Activated CD4-positive, alpha-beta T cell treated with anti-CD3 and anti-CD28 coated beads, Interleukin-2, amount 50 U/mL, for 16 hours (primary cell): ENCODE data around the gene LRRC4.

Experiments
- DNase-seq: peaks from one replicate; pipeline ENCODE4 v3.0.0-alpha.2; 2020

Gene LRRC4

DNA sequence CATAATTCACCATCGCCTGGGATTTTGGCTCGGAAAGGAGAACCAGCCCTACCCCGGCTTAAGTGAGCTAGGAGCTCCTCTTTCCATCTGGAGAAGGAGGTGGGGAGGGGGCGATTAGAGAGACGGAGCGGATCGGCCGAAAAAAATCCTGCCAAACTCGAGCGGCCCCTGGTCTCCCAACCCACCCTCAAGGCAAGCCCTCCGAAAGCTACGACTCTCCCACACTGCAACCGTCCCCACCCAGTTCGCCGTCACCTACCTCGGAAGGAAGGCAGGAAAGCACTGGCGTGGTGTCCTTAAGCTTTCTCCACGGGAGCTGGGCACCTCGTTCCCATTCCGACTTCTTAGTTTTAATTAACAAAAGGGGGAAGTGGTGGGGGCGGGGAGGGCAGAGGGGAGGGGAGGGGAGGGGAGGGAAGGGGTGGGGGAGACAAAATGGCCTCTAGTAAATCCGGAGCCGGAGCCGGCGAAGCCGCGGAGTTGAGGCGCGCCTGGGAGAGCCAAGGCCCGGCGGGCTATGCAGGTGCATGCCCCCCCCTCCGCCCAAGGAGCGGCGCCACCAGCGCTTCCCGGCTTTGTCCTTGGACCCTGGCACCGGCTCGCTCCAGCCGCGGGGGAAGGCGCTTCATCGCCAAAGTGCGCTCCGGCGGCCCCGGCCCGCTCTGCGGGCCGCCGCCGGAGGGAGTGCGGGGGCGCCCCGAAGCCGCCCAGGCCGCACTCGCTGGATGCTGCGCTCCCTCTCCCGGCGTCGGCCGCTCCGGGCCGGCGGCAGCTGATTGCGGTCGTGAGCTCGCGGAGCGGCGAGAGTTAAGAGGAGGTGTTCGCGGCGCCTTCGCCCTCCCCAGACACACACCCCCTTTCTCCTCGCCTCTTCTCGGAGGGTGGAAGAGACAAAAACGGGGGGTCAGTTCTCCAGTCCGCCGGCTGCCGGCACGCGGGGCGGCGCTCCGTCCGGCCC lies at the start of gene LRRC4:
Gene LRRC4, minus strand, starts transcription at position 784 of the 958 bp plus-strand sequence. CDS start 797 bp downstream, outside the sequence.
- DNase-seq = peak; percentile 37

- DNase-seq = no peak
These were observed 48.9 kb upstream of the LRRC4 start for GRCh38 chr7:128080169-128080568.

GRCh38 chr7:128078309-128078708 lies 47.1 kb upstream of the LRRC4 start:
- DNase-seq = no peak

DNA sequence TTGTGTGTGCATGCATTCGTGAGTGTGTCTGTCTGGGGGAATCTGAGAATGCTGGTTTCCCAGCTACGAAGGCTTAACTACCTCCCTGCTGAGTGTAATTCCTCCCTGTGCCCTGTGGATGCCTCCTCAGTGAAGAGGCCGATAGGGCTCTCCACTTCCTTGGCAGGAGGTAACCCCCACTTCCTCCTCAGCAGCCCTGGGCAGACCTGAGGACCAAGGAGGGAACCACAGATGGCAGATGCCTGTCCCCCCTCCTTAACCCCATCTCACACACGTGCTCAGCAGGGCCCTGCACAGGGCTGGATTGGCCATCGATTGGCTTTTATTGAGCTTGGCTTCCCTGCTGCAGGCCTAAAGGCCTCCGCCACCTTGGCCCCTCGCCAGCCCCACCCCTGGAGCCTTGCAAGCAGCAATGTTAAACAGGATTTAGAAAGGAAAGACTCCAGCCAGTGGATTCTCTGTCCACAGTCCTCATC lies 45.6 kb upstream of the LRRC4 start:
- no peak for DNase-seq

DNA sequence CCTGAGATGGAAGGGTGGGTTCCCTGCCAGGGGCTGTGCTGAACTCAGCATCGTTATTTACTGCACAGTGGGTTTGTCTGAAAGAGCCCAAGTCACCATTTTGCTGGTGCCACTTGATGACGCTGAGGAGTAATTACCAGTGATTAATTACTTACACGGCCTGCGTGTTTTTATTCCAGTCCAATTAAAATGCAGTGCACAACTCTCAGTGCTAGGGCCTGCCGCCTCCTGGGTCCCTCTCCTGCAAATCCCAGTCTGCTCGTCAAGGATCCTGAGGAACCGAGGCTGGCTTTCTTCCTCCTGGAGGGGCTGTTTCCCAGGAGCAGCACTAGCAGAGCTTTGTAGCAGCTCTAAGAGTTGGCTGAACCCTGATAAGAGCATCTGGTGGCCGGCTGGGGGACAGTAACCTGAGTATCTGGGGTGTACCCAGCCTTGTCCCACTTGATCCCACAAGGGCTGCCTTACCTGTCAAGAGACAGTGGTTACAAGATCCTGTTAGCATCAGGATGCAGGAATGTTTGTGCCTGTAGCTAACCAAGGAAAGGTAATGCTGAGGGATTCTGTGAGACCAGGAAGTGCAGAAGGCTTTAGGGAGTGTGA lies 45.1 kb upstream of the LRRC4 start:
- no peak for DNase-seq

- no peak for DNase-seq
These were observed 44.2 kb upstream of the LRRC4 start for GRCh38 chr7:128075242-128076095.

GRCh38 chr7:128074736-128075135 lies 43.5 kb upstream of the LRRC4 start:
- DNase-seq = no peak

DNA sequence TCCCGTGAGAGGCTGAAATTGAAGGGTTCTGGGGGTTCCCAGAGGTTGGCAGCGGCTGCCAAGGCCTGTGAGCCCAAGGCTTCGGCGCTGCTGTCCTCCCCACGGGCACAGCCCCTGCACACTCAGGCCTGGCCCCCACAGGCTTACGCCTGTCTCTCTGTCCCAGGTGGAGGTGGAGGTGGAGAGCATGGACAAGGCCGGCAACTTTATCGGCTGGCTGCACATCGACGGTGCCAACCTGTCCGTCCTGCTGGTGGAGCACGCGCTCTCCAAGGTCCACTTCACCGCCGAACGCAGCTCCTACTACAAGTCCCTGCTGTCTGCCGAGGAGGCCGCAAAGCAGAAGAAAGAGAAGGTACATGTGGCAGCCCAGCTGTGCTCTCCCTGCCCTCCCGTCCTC lies 43.1 kb upstream of the LRRC4 start:
- no peak for DNase-seq

- no peak for DNase-seq
These were observed 42.6 kb upstream of the LRRC4 start for GRCh38 chr7:128073671-128074310.

GRCh38 chr7:128071801-128072200 lies 40.6 kb upstream of the LRRC4 start:
- DNase-seq = no peak

- DNase-seq = no peak
These were observed 40.1 kb upstream of the LRRC4 start for GRCh38 chr7:128071376-128071775.

DNA sequence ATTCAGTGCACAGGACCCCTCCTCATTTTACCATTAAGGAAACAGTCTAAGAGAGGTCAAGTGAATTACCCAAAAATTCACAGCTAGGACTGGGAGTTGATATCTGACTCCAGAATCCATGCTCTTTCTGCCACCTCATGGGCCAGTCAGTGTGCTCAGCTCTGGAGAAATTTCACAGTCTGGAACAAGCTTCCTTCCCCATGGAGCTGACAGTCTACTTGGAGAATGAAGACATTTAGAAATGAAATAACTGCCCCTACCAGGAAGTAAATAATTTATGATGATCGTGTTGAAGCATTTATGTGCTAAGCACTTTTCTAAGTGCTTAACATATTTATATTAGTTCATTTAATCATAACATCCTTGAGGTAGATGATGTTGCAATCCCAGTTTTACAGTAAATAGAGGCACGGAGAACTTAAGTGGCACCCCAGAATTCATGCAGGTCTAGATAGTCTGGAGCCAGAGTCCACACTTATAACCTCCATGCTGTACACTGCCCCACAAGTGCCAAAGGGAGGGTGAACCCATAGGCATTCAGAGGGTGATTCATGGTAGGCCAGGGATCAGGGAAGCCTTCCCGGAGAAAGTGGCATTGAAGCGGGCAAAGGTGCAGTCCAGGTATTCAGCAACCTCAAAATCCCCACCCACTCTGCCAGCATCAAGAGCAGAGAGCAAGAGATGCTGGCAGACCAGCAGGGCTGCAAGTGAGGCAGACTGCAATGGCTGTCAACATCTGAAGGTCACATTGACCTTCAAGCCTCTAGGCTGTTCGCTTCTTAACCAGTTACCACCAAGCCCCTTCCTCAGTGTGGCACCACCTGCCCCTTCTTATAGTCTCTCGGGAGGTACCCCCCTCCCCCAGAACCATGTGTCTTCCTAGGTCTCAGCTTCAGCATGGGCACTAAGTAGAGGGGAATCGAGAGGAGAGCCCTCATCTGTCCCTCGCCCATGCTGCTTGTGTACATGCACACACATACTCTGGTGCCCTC lies 38.4 kb upstream of the LRRC4 start:
- no peak for DNase-seq

DNA sequence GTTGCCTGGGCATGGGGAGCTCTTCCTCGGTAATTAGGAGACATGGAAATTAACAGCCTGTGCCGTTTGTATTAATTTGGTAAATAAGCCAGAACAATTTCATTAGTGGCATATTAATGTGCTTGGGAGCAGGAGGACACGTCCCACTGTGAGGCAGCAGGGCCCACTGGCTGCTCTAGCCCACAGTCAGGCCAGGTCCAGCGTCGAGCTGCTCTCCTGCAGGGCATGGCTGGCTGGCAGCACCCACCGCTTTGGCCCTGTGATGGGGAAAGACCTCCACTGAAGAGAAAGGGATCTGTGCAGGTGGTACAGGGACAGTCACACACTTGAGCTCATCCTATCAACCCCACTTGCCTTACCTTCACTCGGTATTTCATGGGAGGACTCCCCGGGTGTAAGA lies 37.5 kb upstream of the LRRC4 start:
- no peak for DNase-seq

- DNase-seq = no peak
These were observed 36.7 kb upstream of the LRRC4 start for GRCh38 chr7:128067983-128068382.

DNA sequence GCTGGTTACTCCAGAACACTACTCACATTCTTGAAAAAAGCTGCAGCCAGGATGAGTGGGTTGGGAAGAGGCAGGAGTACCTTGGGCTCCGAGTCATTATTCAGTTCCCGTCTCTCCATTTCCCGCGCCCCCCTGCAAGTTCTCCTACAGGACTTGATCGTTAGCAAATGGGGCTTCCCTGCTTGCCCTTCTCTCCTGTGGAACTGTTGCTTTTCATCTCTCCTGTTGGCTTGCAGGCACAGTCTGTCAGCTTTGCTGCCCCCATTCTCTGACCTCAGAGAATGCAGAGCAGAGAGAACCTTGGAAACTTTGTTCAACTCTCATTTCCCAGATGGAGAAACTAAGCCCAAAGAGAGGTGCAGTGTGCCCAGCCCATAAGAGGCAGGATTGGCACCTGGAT lies 35.6 kb upstream of the LRRC4 start:
- no peak for DNase-seq

DNA sequence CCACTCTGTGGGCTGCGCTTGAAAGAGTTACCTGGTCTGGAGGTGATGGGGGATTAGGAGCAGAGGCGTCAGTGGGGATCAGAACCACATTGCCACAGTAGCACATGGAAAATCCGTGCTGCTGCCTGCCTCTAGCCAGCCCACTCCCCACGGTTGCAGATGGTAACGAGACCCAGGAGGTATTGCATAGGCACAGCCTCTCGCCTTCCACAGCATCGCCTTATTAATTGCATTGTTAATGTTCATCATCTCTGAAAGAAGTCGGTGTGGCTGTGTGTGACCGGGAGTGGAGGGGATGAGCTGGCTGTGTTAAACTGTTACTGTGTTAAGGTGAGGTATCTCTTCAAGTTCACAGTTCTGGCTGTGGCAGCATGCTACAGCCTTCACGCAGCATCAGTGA lies 35.2 kb upstream of the LRRC4 start:
- no peak for DNase-seq

GRCh38 chr7:128065872-128066271 lies 34.6 kb upstream of the LRRC4 start:
- no peak for DNase-seq

DNA sequence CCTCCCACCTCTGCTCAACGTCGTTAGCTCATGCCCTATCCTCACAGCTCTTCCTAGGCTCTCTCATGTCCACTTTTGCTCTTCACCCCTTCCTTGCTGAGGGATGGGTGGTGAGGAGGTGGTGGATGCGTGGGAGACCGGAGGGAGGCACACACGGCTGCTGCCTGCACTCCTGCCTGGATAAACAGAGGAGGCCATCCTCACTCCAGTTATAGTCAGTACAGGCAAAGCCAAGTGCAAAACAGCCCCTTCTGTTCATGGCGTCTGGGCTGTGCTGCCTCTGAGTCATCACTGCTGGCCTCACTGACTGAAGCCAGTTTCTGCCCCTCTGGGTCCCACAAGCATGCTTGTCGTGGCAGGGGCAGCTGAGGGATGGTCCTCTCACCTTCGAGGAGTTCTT lies 31.9 kb upstream of the LRRC4 start:
- DNase-seq = no peak

GRCh38 chr7:128060018-128060417 lies 28.8 kb upstream of the LRRC4 start:
- no peak for DNase-seq

DNA sequence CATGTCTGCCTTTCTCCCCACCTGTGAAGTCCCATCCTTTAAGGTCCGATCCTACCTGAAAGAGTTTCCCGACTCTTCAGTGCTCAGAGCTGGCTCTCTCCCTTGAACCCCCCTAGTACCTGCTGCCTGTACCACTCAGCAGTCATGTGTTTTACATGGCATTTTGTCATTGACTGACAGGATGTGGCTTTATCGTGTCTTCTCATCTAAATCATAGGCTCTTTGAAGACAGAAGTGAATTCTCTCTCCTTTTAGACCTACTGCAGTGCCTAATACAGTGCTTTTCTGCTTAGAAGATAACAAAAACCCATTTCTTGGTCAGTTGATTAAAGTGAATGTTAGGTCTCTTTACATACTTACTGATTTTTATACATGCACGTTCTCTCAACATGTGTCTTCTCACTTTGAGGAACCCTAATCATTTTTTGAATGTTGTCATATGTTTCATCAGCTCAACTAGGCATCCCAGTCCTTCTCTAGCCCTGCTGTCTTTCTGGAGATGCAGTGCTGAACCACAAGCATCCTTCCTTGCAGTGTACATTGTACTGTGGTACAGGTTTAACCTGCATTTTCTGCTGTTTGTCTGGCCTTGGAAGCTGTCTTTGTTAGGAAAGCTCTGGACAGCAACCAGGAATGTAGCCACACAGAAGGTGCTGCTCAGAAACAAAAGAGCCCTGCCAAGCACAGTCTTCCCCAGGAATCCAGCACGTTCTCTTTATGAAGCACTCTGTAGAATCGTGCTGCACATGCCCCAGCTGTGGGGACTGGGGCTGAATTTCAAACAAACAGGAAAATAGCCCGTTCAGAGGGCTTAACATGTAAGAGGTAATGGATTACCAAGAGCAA lies 28.1 kb upstream of the LRRC4 start:
- peak; percentile 30 for DNase-seq
